KMS-11 (cell line): Measurements from ENCODE around the gene EPC2.

ENCODE experiments used
- H2AFZ ChIP-seq: fragments of 200-600 bp; sonication (generic); 2 replicates; pipeline ENCODE4 v1.6.1; 2016; ENCODE audit warnings: antibody characterized with exemption, mixed run types, low read depth
- H3K27ac ChIP-seq: fragments of 200-600 bp; sonication (generic); 2 replicates; pipeline ENCODE4 v1.6.1; 2016; ENCODE audit warnings: mild to moderate bottlenecking, mixed run types
- H3K27me3 ChIP-seq: fragments of 200-600 bp; sonication (generic); 2 replicates; pipeline ENCODE4 v1.6.1; 2017; ENCODE audit warnings: mild to moderate bottlenecking, low read depth, mixed run types, moderate library complexity; ENCODE audit not compliant: insufficient read depth
- H3K36me3 ChIP-seq: fragments of 200-600 bp; sonication (generic); 2 replicates; pipeline ENCODE4 v1.6.1; 2017; ENCODE audit warnings: mild to moderate bottlenecking, mixed run types; ENCODE audit not compliant: insufficient read depth
- H3K4me1 ChIP-seq: fragments of 200-600 bp; sonication (generic); 2 replicates; pipeline ENCODE4 v1.6.1; 2016; ENCODE audit warnings: mild to moderate bottlenecking, low read depth, mixed run types; ENCODE audit not compliant: poor library complexity, severe bottlenecking
- H3K4me2 ChIP-seq: fragments of 200-600 bp; sonication (generic); 2 replicates; pipeline ENCODE4 v1.7.0; 2016; ENCODE audit warnings: mild to moderate bottlenecking, mixed run types
- H3K4me3 ChIP-seq: fragments of 200-600 bp; sonication (generic); IDR thresholded peaks from 2 replicates; pipeline ENCODE4 v1.6.1; 2017; ENCODE audit warnings: low read depth, low read length, mixed read lengths; ENCODE audit not compliant: insufficient read depth
- H3K79me2 ChIP-seq: fragments of 200-600 bp; sonication (generic); 2 replicates; pipeline ENCODE4 v1.6.1; 2016; ENCODE audit warnings: low read depth, mixed run types; ENCODE audit not compliant: insufficient read depth
- H3K9ac ChIP-seq: fragments of 200-600 bp; sonication (generic); 2 replicates; pipeline ENCODE4 v1.6.1; 2016; ENCODE audit warnings: mild to moderate bottlenecking, mixed run types
- H4K20me1 ChIP-seq: fragments of 200-600 bp; sonication (generic); 2 replicates; pipeline ENCODE4 v1.6.1; 2016; ENCODE audit warnings: mild to moderate bottlenecking, mixed run types; ENCODE audit not compliant: insufficient read depth
- TF ChIP-seq, protein P1 (sequence below): fragments of 200-600 bp; sonication (generic); conservative IDR thresholded peaks from 2 replicates; pipeline ENCODE4 v1.6.1; 2017; ENCODE audit warnings: low read depth, mild to moderate bottlenecking, antibody characterized with exemption, low read length, moderate library complexity, mixed read lengths

The EPC2 gene

DNA sequence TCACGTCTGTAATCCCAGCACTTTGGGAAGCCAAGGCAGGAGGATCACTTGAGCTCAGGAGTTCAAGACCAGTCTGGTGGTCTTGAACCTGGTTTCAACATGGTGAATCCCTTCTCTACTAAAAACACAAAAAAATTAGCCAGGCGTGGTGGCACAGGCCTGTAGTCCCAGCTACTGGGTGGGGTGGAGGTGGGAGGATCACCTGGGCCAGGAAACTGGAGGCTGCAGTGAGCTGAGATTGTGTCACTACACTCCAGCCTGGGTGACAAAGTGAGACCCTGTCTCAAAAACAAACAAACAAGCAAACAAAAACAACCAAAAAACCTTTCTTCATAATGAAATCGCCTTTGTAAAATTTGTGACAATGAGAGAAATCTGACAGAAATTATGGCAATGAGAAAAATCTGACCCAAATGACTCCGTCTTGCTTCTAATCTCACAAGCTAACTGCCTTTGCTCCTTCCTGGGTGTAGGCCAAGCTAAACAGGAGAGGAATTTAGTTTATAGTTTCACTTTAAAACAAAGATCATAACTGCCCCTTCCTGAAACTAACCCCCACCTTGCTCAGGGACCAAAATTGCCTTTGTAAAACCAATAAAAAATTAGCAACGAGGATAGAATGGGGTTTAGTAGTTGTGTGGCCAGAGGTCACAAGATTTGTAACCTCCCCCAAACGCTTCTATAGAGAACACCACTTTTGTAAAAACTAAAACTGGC, 169.8 kb downstream of the EPC2 start:
- H2AFZ ChIP-seq, result no peak overlapping the region
- no peaks in the 10 kb centered on the region for H3K36me3 ChIP-seq
- no peaks in the 10 kb centered on the region for H4K20me1 ChIP-seq
- TF ChIP-seq, protein P1, sequence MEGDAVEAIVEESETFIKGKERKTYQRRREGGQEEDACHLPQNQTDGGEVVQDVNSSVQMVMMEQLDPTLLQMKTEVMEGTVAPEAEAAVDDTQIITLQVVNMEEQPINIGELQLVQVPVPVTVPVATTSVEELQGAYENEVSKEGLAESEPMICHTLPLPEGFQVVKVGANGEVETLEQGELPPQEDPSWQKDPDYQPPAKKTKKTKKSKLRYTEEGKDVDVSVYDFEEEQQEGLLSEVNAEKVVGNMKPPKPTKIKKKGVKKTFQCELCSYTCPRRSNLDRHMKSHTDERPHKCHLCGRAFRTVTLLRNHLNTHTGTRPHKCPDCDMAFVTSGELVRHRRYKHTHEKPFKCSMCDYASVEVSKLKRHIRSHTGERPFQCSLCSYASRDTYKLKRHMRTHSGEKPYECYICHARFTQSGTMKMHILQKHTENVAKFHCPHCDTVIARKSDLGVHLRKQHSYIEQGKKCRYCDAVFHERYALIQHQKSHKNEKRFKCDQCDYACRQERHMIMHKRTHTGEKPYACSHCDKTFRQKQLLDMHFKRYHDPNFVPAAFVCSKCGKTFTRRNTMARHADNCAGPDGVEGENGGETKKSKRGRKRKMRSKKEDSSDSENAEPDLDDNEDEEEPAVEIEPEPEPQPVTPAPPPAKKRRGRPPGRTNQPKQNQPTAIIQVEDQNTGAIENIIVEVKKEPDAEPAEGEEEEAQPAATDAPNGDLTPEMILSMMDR, result no peak
- no peaks in the 10 kb centered on the region for H3K4me1 ChIP-seq
- H3K4me2 ChIP-seq, result no peak overlapping the region
- no peak overlapping the region for H3K27ac ChIP-seq
- H3K27me3 ChIP-seq, result no peaks in the 10 kb centered on the region
- no peaks in the 10 kb centered on the region for H3K79me2 ChIP-seq
- no peak overlapping the region for H3K9ac ChIP-seq
- no peak overlapping the region for H3K4me3 ChIP-seq

GRCh38 chr2:148814860-148815419, 170.4 kb downstream of the EPC2 start:
- TF ChIP-seq, protein P1, result no peak
- Histone ChIP-seq H3K27ac (no peak overlapping the region), H3K9ac (no peak overlapping the region), H3K79me2 (no peaks in the 10 kb centered on the region), H3K4me2 (no peak overlapping the region), H3K4me3 (no peak overlapping the region), H3K27me3 (no peaks in the 10 kb centered on the region), H2AFZ (no peak overlapping the region), H3K4me1 (no peaks in the 10 kb centered on the region), H3K36me3 (no peaks in the 10 kb centered on the region), H4K20me1 (no peaks in the 10 kb centered on the region)

- no peak overlapping the region for H3K4me2 ChIP-seq
- no peak overlapping the region for H3K27ac ChIP-seq
- no peaks in the 10 kb centered on the region for H4K20me1 ChIP-seq
- no peak overlapping the region for H2AFZ ChIP-seq
- no peaks in the 10 kb centered on the region for H3K36me3 ChIP-seq
- no peaks in the 10 kb centered on the region for H3K79me2 ChIP-seq
- H3K27me3 ChIP-seq, result no peaks in the 10 kb centered on the region
- H3K9ac ChIP-seq, result no peak overlapping the region
- no peaks in the 10 kb centered on the region for H3K4me1 ChIP-seq
- TF ChIP-seq, protein P1, result no peak
- no peak overlapping the region for H3K4me3 ChIP-seq
Measured at GRCh38 chr2:148816176-148816575, 171.6 kb downstream of the EPC2 start.

DNA sequence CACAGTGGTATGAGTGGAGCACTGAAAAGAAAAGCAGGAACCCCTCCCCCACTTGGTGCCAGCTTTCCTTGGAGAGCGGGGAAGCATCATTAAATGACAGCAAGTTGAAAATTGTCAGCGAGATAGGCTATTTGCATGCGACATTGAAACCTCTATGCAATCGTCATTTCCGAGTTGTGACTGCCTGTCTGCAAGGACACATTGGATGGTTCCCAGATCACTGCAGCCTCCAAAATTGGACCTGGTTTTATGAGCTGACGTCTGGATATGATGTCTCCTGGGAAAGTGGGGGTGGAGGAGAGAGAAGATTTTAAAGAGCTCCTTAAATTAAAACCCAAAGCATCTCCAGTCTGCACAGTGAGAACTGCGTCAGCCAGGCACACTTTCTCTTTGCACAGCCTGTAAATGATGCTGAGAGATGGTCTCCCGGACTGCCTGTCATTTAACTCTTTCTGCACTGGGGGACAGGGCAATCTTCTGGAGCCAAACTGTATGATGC, 172.7 kb downstream of the EPC2 start:
- no peak overlapping the region for H3K4me2 ChIP-seq
- H3K4me1 ChIP-seq, result no peaks in the 10 kb centered on the region
- TF ChIP-seq, protein P1, result no peak
- H3K79me2 ChIP-seq, result no peaks in the 10 kb centered on the region
- H4K20me1 ChIP-seq, result no peaks in the 10 kb centered on the region
- H3K27ac ChIP-seq, result no peak overlapping the region
- H3K4me3 ChIP-seq, result no peak overlapping the region
- no peak overlapping the region for H2AFZ ChIP-seq
- H3K36me3 ChIP-seq, result no peaks in the 10 kb centered on the region
- H3K27me3 ChIP-seq, result no peaks in the 10 kb centered on the region
- no peak overlapping the region for H3K9ac ChIP-seq
